Transverse colon (tissue), 4 donors: ENCODE measurements around the gene TCHP. TPM values are rescaled to one million over a fixed set of nuclear protein-coding genes. Genes with fewer than 3 reads are reported as not detected.
"Not testable (repeated sequence)": the region's sequence is repeated elsewhere in the genome, so short reads cannot be mapped to it uniquely, and the experiment has no call there.

Experiments
- DNase-seq: peaks from one replicate; pipeline ENCODE4 v3.0.0-alpha.2; 2019
- H3K27ac ChIP-seq, 4 donors: fragments of 200-600 bp; sonication (generic); 2 replicates each; pipeline ENCODE4 v1.5.1; 2016 to 2018; ENCODE audit warnings: inconsistent platforms in 4 of 4
- H3K27me3 ChIP-seq: fragments of 200-600 bp; sonication (generic); 2 replicates; pipeline ENCODE4 v1.5.1; 2017; ENCODE audit warnings: inconsistent platforms
- H3K36me3 ChIP-seq, 4 donors: fragments of 200-600 bp; sonication (generic); 2 replicates each; pipeline ENCODE4 v1.5.1; 2017 to 2019; ENCODE audit warnings: inconsistent platforms in 4 of 4
- H3K4me1 ChIP-seq, 4 donors: fragments of 200-600 bp; sonication (generic); 2 replicates each; pipeline ENCODE4 v1.5.1; 2017 to 2020; ENCODE audit warnings: inconsistent platforms in 4 of 4
- H3K4me3 ChIP-seq, 4 donors: fragments of 200-600 bp; sonication (generic); 1 replicate in 1 of 4; 2 replicates in 3 of 4; pipeline versions ENCODE4 v1.5.1 to v1.6.1; 2017 to 2019; ENCODE audit warnings: inconsistent platforms in 4 of 4
- H3K9me3 ChIP-seq, 2 donors: fragments of 200-600 bp; sonication (generic); 2 replicates each; pipeline ENCODE4 v1.5.1; 2017 to 2019; ENCODE audit warnings: inconsistent platforms in 2 of 2
- EP300 ChIP-seq: sonication (generic); formaldehyde crosslinking; IDR thresholded peaks from one replicate; pipeline ENCODE4 v1.6.1; 2017; ENCODE audit warnings: antibody characterized with exemption, low read depth
- POLR2A ChIP-seq: fragments of 450-650 bp; IDR thresholded peaks from one replicate; pipeline ENCODE4 v1.6.1; 2016; ENCODE audit warnings: antibody characterized with exemption, mild to moderate bottlenecking, moderate library complexity
- POLR2AphosphoS5 ChIP-seq, 3 donors: sonication (generic); formaldehyde crosslinking; IDR thresholded peaks; one replicate each; pipeline ENCODE4 v1.6.1; 2016; ENCODE audit warnings: antibody characterized with exemption in 3 of 3
- WGBS, 2 donors: methylation state at CpG; one replicate each; pipeline ENCODE4 v1.1.5; 2018; ENCODE audit warnings: low coverage in 1 of 2; 5-methylcytosine and 5-hydroxymethylcytosine counted together
- in situ Hi-C, 4 donors: fragments of 200-750 bp; cut with MboI; loops; one replicate each; pipeline versions ENCODE4 v1.15.0 to v1.15.1; 2017; ENCODE audit warnings: low sequenced_read_pairs in 3 of 4, low pct_ligation_motif_present in 1 of 4, low pct_unique_long_range_greater_than_20kb in 1 of 4
- intact Hi-C: fragments of 100-400 bp; cut with DNase I; formaldehyde crosslinking; loops from one replicate; pipeline ENCODE4 v1.15.1; 2023; ENCODE audit warnings: low total_unique reads
- total RNA-seq, 4 donors: library from RNA; depleted of rRNA; stranded (reverse); fragments of >200 nt; gene quantifications; one replicate each; pipeline ENCODE4 v1.1.0, GENCODE V29; 2016
- TF ChIP-seq, protein P1 (sequence below), 5 experiments: fragments of 200-600 bp in 3 of 5; fragments of 450-650 bp in 2 of 5; sonication (generic) in 3 of 5; IDR thresholded peaks; 1 replicate in 2 of 5; 2 replicates in 3 of 5; pipeline ENCODE4 v1.5.1; 2016 to 2017; ENCODE audit warnings: antibody characterized with exemption in 5 of 5, inconsistent platforms in 3 of 5, mild to moderate bottlenecking in 2 of 5, moderate library complexity in 1 of 5

Gene TCHP
- total RNA-seq, 4 donors from 2014 or later, result 27.5 to 54.7 (median 30.7) TPM

DNA sequence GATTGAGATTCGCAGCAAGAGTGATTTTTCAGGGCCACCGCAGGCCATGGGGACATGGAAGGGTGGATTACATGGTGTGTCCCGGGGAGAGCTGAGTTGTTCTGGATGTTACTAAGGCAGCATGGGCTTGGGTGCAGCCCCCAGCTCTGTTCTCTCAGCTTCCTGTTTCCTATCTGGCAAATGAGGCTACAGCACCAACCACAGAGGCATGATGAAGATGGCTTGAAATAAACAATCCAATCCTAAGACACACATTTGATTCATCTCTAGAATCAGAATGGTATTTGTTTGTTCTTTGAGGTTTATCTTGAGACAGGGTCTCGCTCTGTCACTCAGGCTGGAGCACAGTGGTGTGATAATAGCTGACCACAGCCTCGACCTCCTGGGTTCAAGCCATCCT is 41.3 kb upstream of the TCHP start:
- peaks cover 0 to 8% (median 2%) of the 10 kb centered on the region in 4 donors for H3K36me3 ChIP-seq
- intact Hi-C loops, result no loop called here
- H3K4me3 ChIP-seq, result no peak overlapping the region
- H3K9me3 ChIP-seq, result no peaks in the 10 kb centered on the region
- no peaks in the 10 kb centered on the region for H3K27me3 ChIP-seq
- peaks cover 2 to 27% (median 12%) of the 10 kb centered on the region in 4 donors for H3K4me1 ChIP-seq
- in situ Hi-C loops, result loop anchor here in 1 of 4 donors (10.0 kb wide), 1 partner anchor 66 kb away; no protein-coding TSS in a partner anchor
- no peak for DNase-seq
- no peak overlapping the region for H3K27ac ChIP-seq
- TF ChIP-seq POLR2AphosphoS5 (IDR thresholded peaks at IDR 0.05), result no peak
- no peak for TF ChIP-seq EP300
- TF ChIP-seq, protein P1, sequence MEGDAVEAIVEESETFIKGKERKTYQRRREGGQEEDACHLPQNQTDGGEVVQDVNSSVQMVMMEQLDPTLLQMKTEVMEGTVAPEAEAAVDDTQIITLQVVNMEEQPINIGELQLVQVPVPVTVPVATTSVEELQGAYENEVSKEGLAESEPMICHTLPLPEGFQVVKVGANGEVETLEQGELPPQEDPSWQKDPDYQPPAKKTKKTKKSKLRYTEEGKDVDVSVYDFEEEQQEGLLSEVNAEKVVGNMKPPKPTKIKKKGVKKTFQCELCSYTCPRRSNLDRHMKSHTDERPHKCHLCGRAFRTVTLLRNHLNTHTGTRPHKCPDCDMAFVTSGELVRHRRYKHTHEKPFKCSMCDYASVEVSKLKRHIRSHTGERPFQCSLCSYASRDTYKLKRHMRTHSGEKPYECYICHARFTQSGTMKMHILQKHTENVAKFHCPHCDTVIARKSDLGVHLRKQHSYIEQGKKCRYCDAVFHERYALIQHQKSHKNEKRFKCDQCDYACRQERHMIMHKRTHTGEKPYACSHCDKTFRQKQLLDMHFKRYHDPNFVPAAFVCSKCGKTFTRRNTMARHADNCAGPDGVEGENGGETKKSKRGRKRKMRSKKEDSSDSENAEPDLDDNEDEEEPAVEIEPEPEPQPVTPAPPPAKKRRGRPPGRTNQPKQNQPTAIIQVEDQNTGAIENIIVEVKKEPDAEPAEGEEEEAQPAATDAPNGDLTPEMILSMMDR (IDR thresholded peaks at IDR 0.05), result no peak
- TF ChIP-seq POLR2A, result no peak
- WGBS, 2 donors, result 80 to 93% methylated on average over 1 to 5 of the region's 5 CpGs

DNA sequence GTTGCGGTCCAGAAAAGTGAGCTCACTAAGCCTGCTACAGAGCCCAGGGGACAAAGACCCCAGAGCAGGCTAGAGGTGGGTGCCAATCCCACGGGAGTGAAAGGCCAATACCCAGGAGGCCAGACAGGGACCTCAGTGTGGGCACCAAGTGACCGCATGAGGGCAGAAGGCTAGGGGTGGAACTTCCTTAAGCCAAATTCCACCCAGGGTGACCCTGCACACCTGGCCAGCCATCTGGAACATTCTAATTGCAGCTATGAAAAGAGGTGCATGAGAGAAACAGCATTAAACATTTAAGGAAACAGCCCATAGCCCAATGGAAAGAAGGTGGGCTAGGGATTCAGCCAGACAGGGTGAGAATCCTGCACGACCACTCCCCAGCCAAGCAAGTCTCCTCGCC is 39.1 kb upstream of the TCHP start:
- Histone ChIP-seq H3K4me3 (no peak overlapping the region), H3K9me3 (no peaks in the 10 kb centered on the region), H3K27ac (peak overlapping the region; percentile 6 to 30 (median 14)), H3K36me3 (peaks cover 0 to 8% (median 2%) of the 10 kb centered on the region in 4 donors), H3K4me1 (peaks cover 13 to 49% (median 31%) of the 10 kb centered on the region in 4 donors), H3K27me3 (no peaks in the 10 kb centered on the region)
- DNase-seq, result no peak
- 95 to 100% methylated on average over 2 to 5 of the region's 5 CpGs for WGBS, 2 donors
- in situ Hi-C loops, result no loop called here
- TF ChIP-seq POLR2A, result no peak
- TF ChIP-seq, protein P1 (IDR thresholded peaks at IDR 0.05), result no peak
- TF ChIP-seq EP300, result no peak
- TF ChIP-seq POLR2AphosphoS5 (IDR thresholded peaks at IDR 0.05), result no peak
- intact Hi-C loops, result loop anchor here (5.0 kb wide), 1 partner anchor 1229 kb away; the partner anchor contains the start of gene SELPLG

DNA sequence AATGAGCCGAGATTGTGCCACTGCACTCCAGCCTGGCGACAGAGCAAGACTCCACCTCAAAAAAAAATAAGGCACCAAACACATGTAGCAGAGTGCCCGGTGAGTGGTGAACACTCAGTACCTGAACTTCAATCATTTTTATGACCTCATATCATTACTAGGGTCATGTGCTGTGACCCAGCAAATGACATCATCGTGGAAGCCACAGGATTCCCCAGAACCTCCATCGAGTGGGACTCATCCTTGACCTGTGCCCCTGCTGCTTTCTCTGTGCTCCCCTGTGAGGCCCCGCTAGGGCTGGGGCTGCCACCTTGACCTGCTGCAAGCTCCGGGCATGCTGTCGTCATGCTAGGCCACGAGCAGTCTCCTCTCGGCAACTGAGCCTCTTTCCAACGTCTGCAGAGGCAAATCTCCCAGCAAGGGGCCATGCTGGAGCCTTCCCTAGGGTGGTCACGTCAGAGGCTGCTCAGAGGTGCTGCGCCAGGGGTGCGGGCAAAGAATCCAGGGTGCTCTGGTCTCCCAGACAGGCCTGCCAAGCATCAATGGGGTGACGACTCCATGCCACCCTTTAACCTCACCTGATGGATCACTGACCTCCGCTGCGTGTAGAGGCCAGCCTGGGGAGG is 38.3 kb upstream of the TCHP start:
- WGBS, 2 donors, result 74% methylated on average over 16 of the region's 17 CpGs; no CpG with 5 or more reads in 1 of the 2 donors
- intact Hi-C loops (loop anchor here (5.0 kb wide), 1 partner anchor 1230 kb away; the partner anchor contains the start of gene SELPLG), in situ Hi-C loops (no loop called here)
- TF ChIP-seq EP300, result no peak
- no peak for TF ChIP-seq POLR2A
- TF ChIP-seq, protein P1 (IDR thresholded peaks at IDR 0.05), result no peak
- TF ChIP-seq POLR2AphosphoS5 (IDR thresholded peaks at IDR 0.05), result peak in 1 of 3 donors; percentile 16
- peaks cover 0 to 5% (median 2%) of the 10 kb centered on the region in 4 donors for H3K36me3 ChIP-seq
- H3K9me3 ChIP-seq, result no peaks in the 10 kb centered on the region
- H3K27ac ChIP-seq, result peak overlapping the region; percentile 6 to 30 (median 14)
- H3K4me3 ChIP-seq, result no peak overlapping the region
- no peaks in the 10 kb centered on the region for H3K27me3 ChIP-seq
- peak; percentile 33 for DNase-seq
- peaks cover 13 to 52% (median 33%) of the 10 kb centered on the region in 4 donors for H3K4me1 ChIP-seq

DNA sequence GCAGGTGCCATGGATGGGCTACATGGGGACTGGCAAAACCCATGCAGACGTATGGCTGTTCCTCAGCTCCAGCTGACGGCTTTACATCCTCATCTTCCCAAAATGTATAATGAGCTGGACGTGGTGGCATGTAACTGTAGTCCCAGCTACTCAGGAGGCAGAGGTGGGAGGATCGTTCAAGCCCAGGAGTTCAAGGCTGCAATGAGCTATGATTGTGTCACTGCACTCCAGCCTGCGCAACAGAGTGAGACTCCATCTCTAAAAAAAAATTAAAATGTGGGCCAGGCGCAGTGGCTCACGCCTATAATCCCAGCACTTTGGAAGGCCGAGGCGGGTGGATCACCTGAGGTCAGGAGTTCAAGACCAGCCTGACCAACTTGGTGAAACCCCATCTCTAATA is 37.6 kb upstream of the TCHP start:
- in situ Hi-C loops, result not testable (repeated sequence)
- peaks cover 13 to 52% (median 33%) of the 10 kb centered on the region in 4 donors for H3K4me1 ChIP-seq

More for the DNA sequence above, 37.6 kb upstream of the TCHP start:
- H3K36me3 ChIP-seq, H3K9me3 ChIP-seq, H3K4me3 ChIP-seq, H3K27me3 ChIP-seq, DNase-seq: not testable (repeated sequence)
- WGBS, 2 donors, result 89 to 93% methylated on average over 3 to 9 of the region's 9 CpGs
- intact Hi-C loops, result loop anchor here (5.0 kb wide), 1 partner anchor 1230 kb away; the partner anchor contains the start of gene SELPLG
- H3K27ac ChIP-seq, result peak overlapping the region in 1 of 4 donors; percentile 89
